Measurements from ENCODE around the gene RAB22A. TPM values are rescaled to one million over a fixed set of nuclear protein-coding genes. Genes with fewer than 3 reads are reported as not detected.

The RAB22A gene
- total and polyA plus RNA-seq, 2 donors from 2014 or later = 7.0 to 20.7 TPM

- DNase-seq (no peak), FAIRE-seq (no peak)
- Histone ChIP-seq H3K27me3 (ENCODE audit: control insufficient read depth, insufficient read depth, low read length) (no peaks in the 10 kb centered on the region), H3K36me3 (ENCODE audit: control insufficient read depth in 2 of 3, insufficient read depth in 3 of 3, low read length in 3 of 3) (no peaks in the 10 kb centered on the region), H3K9ac (ENCODE audit: low read length in 3 of 3) (no peak overlapping the region), H3K4me1 (ENCODE audit: control insufficient read depth in 2 of 3, insufficient read depth in 2 of 3, low read depth in 1 of 3, low read length in 3 of 3) (peaks cover 0 to 14% (median 8%) of the 10 kb centered on the region in 3 donors), H3K27ac (ENCODE audit: low read depth in 2 of 2, low read length in 2 of 2) (no peak overlapping the region), H3K4me3 (ENCODE audit: low read length in 3 of 3) (no peak overlapping the region), H3K9me3 (ENCODE audit: control insufficient read depth in 2 of 3, insufficient read depth in 1 of 3, low read length in 3 of 3) (no peaks in the 10 kb centered on the region)
- intact Hi-C loops (cut with DNase I) = no loop called here
- TF ChIP-seq CTCF (IDR thresholded peaks at IDR 0.05; ENCODE audit: borderline replicate concordance, extremely low read depth, insufficient read depth) = no peak
Observed at GRCh38 chr20:58401162-58401561, 91.6 kb downstream of the RAB22A start.

- Histone ChIP-seq H3K9me3 (ENCODE audit: control insufficient read depth in 2 of 3, insufficient read depth in 1 of 3, low read length in 3 of 3) (no peaks in the 10 kb centered on the region), H3K27ac (ENCODE audit: low read depth in 2 of 2, low read length in 2 of 2) (no peak overlapping the region), H3K36me3 (ENCODE audit: control insufficient read depth in 2 of 3, insufficient read depth in 3 of 3, low read length in 3 of 3) (no peaks in the 10 kb centered on the region), H3K9ac (ENCODE audit: low read length in 3 of 3) (no peak overlapping the region), H3K27me3 (ENCODE audit: control insufficient read depth, insufficient read depth, low read length) (no peaks in the 10 kb centered on the region), H3K4me1 (ENCODE audit: control insufficient read depth in 2 of 3, insufficient read depth in 2 of 3, low read depth in 1 of 3, low read length in 3 of 3) (peaks cover 0 to 8% (median 8%) of the 10 kb centered on the region in 3 donors), H3K4me3 (ENCODE audit: low read length in 3 of 3) (no peak overlapping the region)
- intact Hi-C loops (cut with DNase I) = no loop called here
- DNase-seq (peak in 3 of 5 donors; percentile 26 to 57 (median 51)), FAIRE-seq (no peak)
- TF ChIP-seq CTCF (IDR thresholded peaks at IDR 0.05; ENCODE audit: borderline replicate concordance, extremely low read depth, insufficient read depth) = no peak
Observed at GRCh38 chr20:58402305-58402704, 92.8 kb downstream of the RAB22A start.

- no peak overlapping the region for H3K9ac ChIP-seq (ENCODE audit: low read length in 3 of 3)
- no peaks in the 10 kb centered on the region for H3K36me3 ChIP-seq (ENCODE audit: control insufficient read depth in 2 of 3, insufficient read depth in 3 of 3, low read length in 3 of 3)
- H3K9me3 ChIP-seq (ENCODE audit: control insufficient read depth in 2 of 3, insufficient read depth in 1 of 3, low read length in 3 of 3) = no peaks in the 10 kb centered on the region
- no peak overlapping the region for H3K27ac ChIP-seq (ENCODE audit: low read depth in 2 of 2, low read length in 2 of 2)
- H3K4me1 ChIP-seq (ENCODE audit: control insufficient read depth in 2 of 3, insufficient read depth in 2 of 3, low read depth in 1 of 3, low read length in 3 of 3) = peaks cover 0 to 10% (median 8%) of the 10 kb centered on the region in 3 donors
- H3K4me3 ChIP-seq (ENCODE audit: low read length in 3 of 3) = no peak overlapping the region
- no peaks in the 10 kb centered on the region for H3K27me3 ChIP-seq (ENCODE audit: control insufficient read depth, insufficient read depth, low read length)
- no peak for FAIRE-seq
- DNase-seq = no peak
- intact Hi-C loops (cut with DNase I) = no loop called here
- no peak for TF ChIP-seq CTCF (IDR thresholded peaks at IDR 0.05; ENCODE audit: borderline replicate concordance, extremely low read depth, insufficient read depth)
Observed at GRCh38 chr20:58402827-58403226, 93.3 kb downstream of the RAB22A start.

GRCh38 chr20:58403272-58403671 lies 93.8 kb downstream of the RAB22A start:
- TF ChIP-seq CTCF (IDR thresholded peaks at IDR 0.05; ENCODE audit: borderline replicate concordance, extremely low read depth, insufficient read depth) = no peak
- H3K27ac ChIP-seq (ENCODE audit: low read depth in 2 of 2, low read length in 2 of 2) = no peak overlapping the region

More at GRCh38 chr20:58403272-58403671, 93.8 kb downstream of the RAB22A start:
- H3K27me3 ChIP-seq (ENCODE audit: control insufficient read depth, insufficient read depth, low read length) = no peaks in the 10 kb centered on the region
- H3K9me3 ChIP-seq (ENCODE audit: control insufficient read depth in 2 of 3, insufficient read depth in 1 of 3, low read length in 3 of 3) = no peaks in the 10 kb centered on the region
- intact Hi-C loops (cut with DNase I) = no loop called here
- no peak overlapping the region for H3K4me3 ChIP-seq (ENCODE audit: low read length in 3 of 3)
- H3K36me3 ChIP-seq (ENCODE audit: control insufficient read depth in 2 of 3, insufficient read depth in 3 of 3, low read length in 3 of 3) = no peaks in the 10 kb centered on the region
- peaks cover 0 to 14% (median 8%) of the 10 kb centered on the region in 3 donors for H3K4me1 ChIP-seq (ENCODE audit: control insufficient read depth in 2 of 3, insufficient read depth in 2 of 3, low read depth in 1 of 3, low read length in 3 of 3)
- DNase-seq (no peak), FAIRE-seq (no peak)
- H3K9ac ChIP-seq (ENCODE audit: low read length in 3 of 3) = no peak overlapping the region
